ENCODE data around the gene NEXN. TPM values are rescaled to one million over a fixed set of nuclear protein-coding genes. Genes with fewer than 3 reads are reported as not detected.

The NEXN gene
- total and polyA plus RNA-seq, 8 donors: 12.7 to 64.3 (median 32.9) TPM

- TF ChIP-seq EP300 (IDR thresholded peaks at IDR 0.05) (no peak), POLR2AphosphoS5 (IDR thresholded peaks at IDR 0.05) (no peak), POLR2A (IDR thresholded peaks at IDR 0.05) (no peak)
- 93 to 96% (median 95%) methylated on average over 4 of the region's 4 CpGs for WGBS, 5 donors
- no peaks in the 10 kb centered on the region for H3K9me3 ChIP-seq
- no peak overlapping the region for H3K4me3 ChIP-seq
- H3K27me3 ChIP-seq: no peaks in the 10 kb centered on the region
- intact Hi-C loops (cut with DNase I; ENCODE audit: low total_unique reads): no loop called here
- peaks cover 0 to 21% (median 16%) of the 10 kb centered on the region in 4 donors for H3K36me3 ChIP-seq
- no peak for DNase-seq
- no peak overlapping the region for H3K27ac ChIP-seq
- H3K4me1 ChIP-seq: no peaks in the 10 kb centered on the region
Observed at GRCh38 chr1:77876884-77877283, 11.5 kb upstream of the NEXN start.

DNA sequence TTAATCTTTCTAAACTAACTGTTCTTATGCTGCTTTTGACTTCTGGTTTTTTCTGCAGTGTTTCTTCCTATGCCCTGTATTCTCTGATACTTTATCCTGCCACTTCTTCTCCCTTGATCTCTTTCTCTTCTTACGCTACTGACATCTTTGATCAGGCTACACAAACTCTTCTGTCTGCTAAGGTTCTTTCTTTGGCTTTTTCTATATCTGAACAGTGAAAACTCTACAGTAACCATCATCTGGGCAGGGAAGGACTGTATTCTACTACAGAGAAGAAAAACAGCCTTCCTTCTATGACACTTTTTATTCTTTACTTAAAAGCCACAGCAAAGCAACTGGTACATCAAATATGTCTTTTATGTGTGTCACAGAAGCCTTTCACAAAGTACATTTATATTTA lies 7.4 kb upstream of the NEXN start:
- Histone ChIP-seq H3K9me3 (no peaks in the 10 kb centered on the region), H3K27me3 (no peaks in the 10 kb centered on the region), H3K4me1 (no peaks in the 10 kb centered on the region), H3K36me3 (no peaks in the 10 kb centered on the region), H3K4me3 (no peak overlapping the region), H3K27ac (no peak overlapping the region)
- intact Hi-C loops (cut with DNase I; ENCODE audit: low total_unique reads): no loop called here
- DNase-seq: no peak
- 93 to 100% (median 96%) methylated on average over 1 of the region's 1 CpG for WGBS, 5 donors
- TF ChIP-seq, protein P1, sequence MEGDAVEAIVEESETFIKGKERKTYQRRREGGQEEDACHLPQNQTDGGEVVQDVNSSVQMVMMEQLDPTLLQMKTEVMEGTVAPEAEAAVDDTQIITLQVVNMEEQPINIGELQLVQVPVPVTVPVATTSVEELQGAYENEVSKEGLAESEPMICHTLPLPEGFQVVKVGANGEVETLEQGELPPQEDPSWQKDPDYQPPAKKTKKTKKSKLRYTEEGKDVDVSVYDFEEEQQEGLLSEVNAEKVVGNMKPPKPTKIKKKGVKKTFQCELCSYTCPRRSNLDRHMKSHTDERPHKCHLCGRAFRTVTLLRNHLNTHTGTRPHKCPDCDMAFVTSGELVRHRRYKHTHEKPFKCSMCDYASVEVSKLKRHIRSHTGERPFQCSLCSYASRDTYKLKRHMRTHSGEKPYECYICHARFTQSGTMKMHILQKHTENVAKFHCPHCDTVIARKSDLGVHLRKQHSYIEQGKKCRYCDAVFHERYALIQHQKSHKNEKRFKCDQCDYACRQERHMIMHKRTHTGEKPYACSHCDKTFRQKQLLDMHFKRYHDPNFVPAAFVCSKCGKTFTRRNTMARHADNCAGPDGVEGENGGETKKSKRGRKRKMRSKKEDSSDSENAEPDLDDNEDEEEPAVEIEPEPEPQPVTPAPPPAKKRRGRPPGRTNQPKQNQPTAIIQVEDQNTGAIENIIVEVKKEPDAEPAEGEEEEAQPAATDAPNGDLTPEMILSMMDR (IDR thresholded peaks at IDR 0.05): no peak
- TF ChIP-seq POLR2A (IDR thresholded peaks at IDR 0.05) (no peak), POLR2AphosphoS5 (IDR thresholded peaks at IDR 0.05) (no peak), EP300 (IDR thresholded peaks at IDR 0.05) (no peak)

DNA sequence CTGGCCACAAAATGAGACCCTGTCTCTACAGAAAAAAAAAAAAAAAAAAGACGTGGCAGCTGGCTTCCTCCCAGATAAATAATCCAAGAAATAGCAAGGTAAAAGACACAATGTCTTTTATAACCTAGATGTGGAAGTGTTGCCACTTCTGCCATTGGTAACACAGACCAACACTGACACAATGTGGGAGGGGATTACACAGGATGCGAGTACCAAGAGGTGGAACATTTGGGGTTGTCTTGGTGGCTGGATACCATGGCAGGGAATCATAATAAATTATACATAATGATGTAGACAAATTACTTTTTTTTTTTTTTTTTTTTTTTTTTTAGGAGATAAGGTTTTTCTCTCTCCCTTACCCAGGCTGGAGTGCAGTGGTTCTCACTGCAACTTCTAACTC lies 6.0 kb upstream of the NEXN start:
- Histone ChIP-seq H3K4me3 (no peak overlapping the region), H3K27me3 (no peaks in the 10 kb centered on the region), H3K4me1 (peaks cover 0 to 5% (median 0%) of the 10 kb centered on the region in 4 donors), H3K27ac (no peak overlapping the region), H3K36me3 (no peaks in the 10 kb centered on the region), H3K9me3 (no peaks in the 10 kb centered on the region)
- TF ChIP-seq, protein P1 (IDR thresholded peaks at IDR 0.05): no peak
- TF ChIP-seq POLR2AphosphoS5 (IDR thresholded peaks at IDR 0.05): no peak
- no peak for TF ChIP-seq POLR2A (IDR thresholded peaks at IDR 0.05)
- DNase-seq: no peak
- intact Hi-C loops (cut with DNase I; ENCODE audit: low total_unique reads): no loop called here
- WGBS, 5 donors: 55 to 69% (median 61%) methylated on average over 2 of the region's 2 CpGs

GRCh38 chr1:77888781-77889642 lies 588 bp downstream of the NEXN start:
- no peaks in the 10 kb centered on the region for H3K9me3 ChIP-seq
- H3K4me1 ChIP-seq: peaks cover 4 to 27% (median 12%) of the 10 kb centered on the region in 4 donors
- TF ChIP-seq POLR2AphosphoS5 (IDR thresholded peaks at IDR 0.05): no peak
- TF ChIP-seq, protein P1 (IDR thresholded peaks at IDR 0.05): no peak
- TF ChIP-seq EP300 (IDR thresholded peaks at IDR 0.05): no peak
- no peak for TF ChIP-seq POLR2A (IDR thresholded peaks at IDR 0.05)
- H3K27ac ChIP-seq: peak overlapping the region; percentile 81 to 95 (median 92)
- H3K4me3 ChIP-seq: peak overlapping the region; percentile 76 to 90 (median 78)
- 1 to 4% (median 1%) methylated on average over 19 to 46 of the region's 46 CpGs for WGBS, 5 donors
- peak in 1 of 2 donors; percentile 75 for DNase-seq
- H3K36me3 ChIP-seq: peaks cover 0 to 12% (median 0%) of the 10 kb centered on the region in 4 donors
- H3K27me3 ChIP-seq: peaks cover 0 to 10% (median 4%) of the 10 kb centered on the region in 3 donors
- intact Hi-C loops (cut with DNase I; ENCODE audit: low total_unique reads): no loop called here
